ENCODE data around the gene SAMD10. TPM values are rescaled to one million over a fixed set of nuclear protein-coding genes. Genes with fewer than 3 reads are reported as not detected.

The SAMD10 gene
- total RNA-seq, 6 experiments from 2014 or later = 2.7 to 6.7 (median 3.5) TPM

GRCh38 chr20:63955281-63955826, 24.1 kb downstream of the SAMD10 start:
- WGBS (ENCODE audit: insufficient coverage, low coverage, low lambda C conversion rate, missing lambda C conversion rate) = 0% methylated on average over 3 of the region's 31 CpGs
- Histone ChIP-seq H3K4me1 (peaks cover 2 to 49% (median 20%) of the 10 kb centered on the region in 4 donors), H3K36me3 (peaks cover 0 to 2% (median 0%) of the 10 kb centered on the region in 4 donors), H3K4me3 (peak overlapping the region; percentile 87 to 99 (median 99)), H3K27ac (peak overlapping the region; percentile 68 to 95 (median 89)), H3K9me3 (no peaks in the 10 kb centered on the region), H3K27me3 (no peaks in the 10 kb centered on the region)
- intact Hi-C loops (cut with DNase I) = no loop called here
- TF ChIP-seq CTCF (IDR thresholded peaks at IDR 0.05) = peak in 3 of 4 donors; percentile 34 to 42 (median 36)
- TF ChIP-seq POLR2A (IDR thresholded peaks at IDR 0.05) = no peak
- DNase-seq (no peak), ATAC-seq (peak; percentile 5 to 13 (median 10))

GRCh38 chr20:63953764-63954429, 25.5 kb downstream of the SAMD10 start:
- TF ChIP-seq CTCF (IDR thresholded peaks at IDR 0.05) (no peak), POLR2A (IDR thresholded peaks at IDR 0.05) (no peak)
- no peak for DNase-seq
- no peaks in the 10 kb centered on the region for H3K9me3 ChIP-seq
- intact Hi-C loops (cut with DNase I) = no loop called here
- H3K4me3 ChIP-seq = no peak overlapping the region
- H3K4me1 ChIP-seq = peaks cover 2 to 63% (median 25%) of the 10 kb centered on the region in 4 donors
- no peak for ATAC-seq
- no peaks in the 10 kb centered on the region for H3K36me3 ChIP-seq
- no peaks in the 10 kb centered on the region for H3K27me3 ChIP-seq
- 60% methylated on average over 3 of the region's 13 CpGs for WGBS (ENCODE audit: insufficient coverage, low coverage, low lambda C conversion rate, missing lambda C conversion rate)
- no peak overlapping the region for H3K27ac ChIP-seq

- H3K27ac ChIP-seq = no peak overlapping the region
- H3K4me3 ChIP-seq = no peak overlapping the region
- WGBS (ENCODE audit: insufficient coverage, low coverage, low lambda C conversion rate, missing lambda C conversion rate) = 100% methylated on average over 1 of the region's 14 CpGs
- H3K36me3 ChIP-seq = no peaks in the 10 kb centered on the region
- H3K4me1 ChIP-seq = peaks cover 2 to 70% (median 27%) of the 10 kb centered on the region in 4 donors
- intact Hi-C loops (cut with DNase I) = no loop called here
- H3K9me3 ChIP-seq = no peaks in the 10 kb centered on the region
- no peak for TF ChIP-seq CTCF (IDR thresholded peaks at IDR 0.05)
- TF ChIP-seq POLR2A (IDR thresholded peaks at IDR 0.05) = no peak
- DNase-seq (no peak), ATAC-seq (no peak)
- H3K27me3 ChIP-seq = no peaks in the 10 kb centered on the region
These were observed 26.7 kb downstream of the SAMD10 start for GRCh38 chr20:63952769-63953168.

GRCh38 chr20:63952210-63952535, 27.3 kb downstream of the SAMD10 start:
- intact Hi-C loops (cut with DNase I) = no loop called here
- Histone ChIP-seq H3K4me1 (peaks cover 0 to 72% (median 25%) of the 10 kb centered on the region in 4 donors), H3K4me3 (no peak overlapping the region), H3K36me3 (no peaks in the 10 kb centered on the region), H3K27me3 (no peaks in the 10 kb centered on the region), H3K9me3 (no peaks in the 10 kb centered on the region), H3K27ac (peak overlapping the region in 2 of 3 donors; percentile 30 to 96)
- no peak for TF ChIP-seq CTCF (IDR thresholded peaks at IDR 0.05)
- DNase-seq (no peak), ATAC-seq (no peak)
- WGBS (ENCODE audit: insufficient coverage, low coverage, low lambda C conversion rate, missing lambda C conversion rate) = no CpG with 5 or more reads among the region's 15 CpGs
